ENCODE data around the gene NPPB.
"Not testable (repeated sequence)": the region's sequence is repeated elsewhere in the genome, so short reads cannot be mapped to it uniquely, and the experiment has no call there.

The NPPB gene

DNA sequence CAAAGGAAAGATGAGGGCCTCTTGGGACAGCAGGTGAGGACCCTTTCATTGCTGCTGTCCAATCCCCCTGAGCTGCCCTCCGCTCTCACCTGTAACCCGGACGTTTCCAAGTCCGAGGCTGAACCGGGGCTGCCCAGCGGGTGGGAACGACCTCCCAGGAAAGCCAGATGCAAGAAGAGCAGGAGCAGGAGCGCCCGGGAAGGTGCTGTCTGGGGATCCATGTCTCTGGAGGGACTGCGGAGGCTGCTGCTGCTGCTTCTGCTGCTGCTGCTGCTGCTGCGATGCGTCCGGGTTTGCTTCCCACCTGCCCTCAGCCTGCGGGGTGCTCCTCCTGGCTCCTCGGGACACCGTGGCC is at the start of gene NPPB:
Gene NPPB, minus strand, starts transcription at position 333 of the 355 bp plus-strand sequence. Its CDS starts 112 bp downstream, at position 221.
- H3K4me3 ChIP-seq (ENCODE audit: low read depth, low read length): peak within 1 kb of the TSS; percentile 35

DNA sequence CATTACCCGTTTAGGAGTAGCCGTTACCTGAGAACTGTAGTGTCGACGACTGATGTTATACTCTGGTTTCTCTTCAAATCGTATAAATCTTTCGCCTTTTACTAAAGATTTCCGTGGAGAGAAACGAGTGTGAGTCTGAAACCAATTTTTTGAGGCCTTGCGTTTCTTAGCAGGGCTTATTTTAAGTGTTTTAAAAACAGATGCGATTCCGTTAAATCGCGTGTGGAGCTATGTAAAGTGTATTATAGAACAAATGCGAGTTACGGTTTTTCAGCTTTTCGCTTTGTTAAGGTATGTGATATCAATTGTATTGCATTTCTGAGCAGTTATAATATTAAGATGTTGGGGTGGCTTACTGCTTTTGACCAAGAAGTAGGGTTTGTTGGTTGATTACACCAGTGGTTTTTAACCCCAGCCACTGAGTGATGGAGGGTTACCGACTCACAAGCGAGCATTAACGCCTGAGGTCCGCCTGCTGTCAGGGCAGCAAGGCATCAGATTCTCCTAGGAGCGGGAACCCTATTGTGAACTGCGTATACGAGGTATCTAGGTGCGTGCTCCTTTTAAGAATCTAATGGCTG is 49.4 kb upstream of the NPPB start:
- H3K4me3 ChIP-seq (ENCODE audit: low read depth, low read length): peak overlapping the region; percentile 31

DNA sequence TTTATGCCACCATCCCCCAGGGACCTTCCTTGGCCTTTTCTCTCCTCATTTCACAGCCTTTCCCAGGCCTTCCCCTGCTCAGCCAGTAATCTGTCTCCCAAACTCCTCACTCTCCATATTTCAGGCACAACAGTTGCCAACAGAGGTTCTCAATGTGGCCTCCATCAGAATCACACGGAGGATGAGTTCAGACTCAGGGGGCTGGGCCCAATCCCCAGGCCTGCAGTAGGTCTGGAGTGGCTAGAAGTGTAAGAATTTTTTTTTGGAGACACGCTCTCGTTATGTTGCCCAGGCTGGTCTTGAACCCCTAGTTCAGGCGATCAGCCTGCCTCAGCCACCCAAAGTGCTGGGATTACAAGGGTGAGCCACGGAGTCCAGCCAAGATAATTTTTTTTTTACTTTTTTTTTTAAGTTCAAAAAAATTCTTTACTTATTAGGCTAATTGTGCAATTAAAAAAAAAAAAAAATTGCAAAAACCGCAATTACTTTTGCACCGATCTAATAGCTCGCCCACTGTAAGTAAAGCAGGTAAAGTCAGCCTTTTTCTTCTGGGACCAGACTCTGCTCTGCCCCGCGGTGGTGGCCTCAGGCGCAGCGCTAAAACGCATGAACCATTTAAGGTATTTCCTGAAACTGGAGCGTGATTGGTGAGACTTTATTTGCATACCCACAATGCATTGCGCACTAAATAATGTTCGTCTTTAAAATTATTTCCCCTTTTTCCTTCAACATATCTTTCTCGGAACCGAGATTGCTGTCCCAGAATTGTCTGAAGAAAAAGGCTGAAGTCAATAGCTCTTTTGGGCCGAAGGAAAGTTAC is 48.7 kb upstream of the NPPB start:
- H3K4me3 ChIP-seq (ENCODE audit: low read depth, low read length): no peak overlapping the region

DNA sequence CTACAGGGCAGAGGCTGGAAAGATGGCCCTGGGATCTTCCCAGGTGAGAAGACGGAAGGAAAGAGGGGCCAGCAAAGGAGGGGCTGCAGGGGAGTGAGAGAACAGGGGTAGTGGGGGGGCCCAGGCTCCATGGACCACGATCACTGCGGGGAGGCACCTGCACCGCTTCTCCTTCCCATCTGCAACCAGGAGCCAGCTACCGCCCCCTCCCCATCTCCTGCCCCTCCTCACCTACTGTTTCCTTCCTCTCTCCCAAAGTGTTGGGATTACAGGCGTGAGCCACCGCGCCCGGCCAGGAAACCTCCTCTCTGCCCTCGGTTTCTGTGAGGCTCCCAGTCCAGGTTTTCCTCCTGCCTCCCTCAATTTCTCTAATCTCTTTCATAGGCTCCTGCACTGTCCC is 48.1 kb upstream of the NPPB start:
- H3K4me3 ChIP-seq (ENCODE audit: low read depth, low read length): no peak overlapping the region

DNA sequence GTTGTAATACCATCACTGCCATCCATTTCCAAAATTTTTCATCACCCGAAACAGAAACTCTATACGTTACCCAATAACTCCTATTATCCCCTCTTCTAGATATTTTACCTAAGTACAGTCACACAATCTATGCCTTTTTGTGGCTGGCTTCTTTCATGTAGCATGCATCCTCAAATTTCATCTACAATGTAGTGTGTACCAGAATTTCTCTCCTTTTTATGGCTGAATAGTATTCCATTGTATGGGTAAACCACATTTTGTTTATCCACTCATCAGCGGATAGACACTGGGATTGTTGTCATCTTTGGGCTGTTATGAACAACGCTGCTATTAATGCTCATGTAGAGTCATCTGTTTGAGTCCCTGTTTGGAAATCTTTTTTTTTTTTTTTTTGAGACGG is 46.2 kb upstream of the NPPB start:
- no peak overlapping the region for H3K4me3 ChIP-seq (ENCODE audit: low read depth, low read length)

DNA sequence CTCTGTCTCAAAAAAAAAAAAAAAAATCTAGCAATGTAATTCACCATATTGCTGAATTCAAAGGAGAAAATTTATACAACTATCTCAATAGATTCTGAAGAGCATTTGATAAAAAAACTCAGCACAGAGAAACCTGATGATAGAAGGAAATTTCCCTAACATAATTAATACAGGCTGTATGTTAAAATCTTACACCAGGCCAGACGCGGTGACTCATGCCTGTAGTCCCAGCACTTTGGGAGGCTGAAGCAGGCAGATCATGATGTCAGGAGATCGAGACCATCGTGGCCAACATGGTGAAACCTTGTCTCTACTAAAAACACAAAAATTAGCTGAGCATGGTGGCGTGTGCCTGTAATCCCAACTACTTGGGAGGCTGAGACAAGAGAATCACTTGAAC is 45.4 kb upstream of the NPPB start:
- not testable (repeated sequence) for H3K4me3 ChIP-seq (ENCODE audit: low read depth, low read length)

DNA sequence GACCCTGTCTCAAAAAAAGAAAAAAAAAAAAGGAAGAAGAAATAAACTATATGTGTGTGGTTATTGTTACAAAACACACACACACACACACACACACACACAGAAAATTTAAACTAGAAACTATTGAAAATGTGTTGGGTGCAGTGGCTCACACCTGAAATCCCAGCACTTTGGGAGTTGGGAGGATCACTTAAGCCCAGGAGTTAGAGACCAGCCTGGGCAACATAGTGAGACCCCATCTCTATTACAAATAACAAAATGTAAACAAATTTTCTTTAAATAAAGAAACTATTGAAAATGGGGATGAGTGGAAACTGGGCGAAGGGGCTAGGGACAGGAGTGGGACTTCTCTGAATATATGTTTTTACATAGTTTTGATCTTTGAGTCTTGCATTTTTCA is 44.5 kb upstream of the NPPB start:
- no peak overlapping the region for H3K4me3 ChIP-seq (ENCODE audit: low read depth, low read length)

DNA sequence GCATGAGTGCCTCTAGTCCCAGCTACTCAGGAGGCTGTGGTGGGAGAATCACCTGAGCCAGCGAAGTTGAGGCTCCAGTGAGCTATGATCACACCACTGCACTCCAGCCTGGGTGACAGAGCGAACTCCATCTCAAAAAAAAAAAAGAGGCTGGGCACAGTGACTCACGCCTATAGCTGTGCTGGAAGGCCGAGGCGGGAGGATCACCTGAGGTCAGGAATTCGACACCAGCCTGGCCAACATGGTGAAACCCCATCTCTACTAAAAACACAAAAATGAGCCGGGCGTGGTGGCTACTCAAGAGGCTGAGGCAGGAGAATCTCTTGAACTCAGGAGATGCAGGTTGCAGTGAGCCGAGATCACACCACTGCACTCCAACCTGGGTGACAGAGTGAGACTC is 42.7 kb upstream of the NPPB start:
- H3K4me3 ChIP-seq (ENCODE audit: low read depth, low read length): not testable (repeated sequence)

DNA sequence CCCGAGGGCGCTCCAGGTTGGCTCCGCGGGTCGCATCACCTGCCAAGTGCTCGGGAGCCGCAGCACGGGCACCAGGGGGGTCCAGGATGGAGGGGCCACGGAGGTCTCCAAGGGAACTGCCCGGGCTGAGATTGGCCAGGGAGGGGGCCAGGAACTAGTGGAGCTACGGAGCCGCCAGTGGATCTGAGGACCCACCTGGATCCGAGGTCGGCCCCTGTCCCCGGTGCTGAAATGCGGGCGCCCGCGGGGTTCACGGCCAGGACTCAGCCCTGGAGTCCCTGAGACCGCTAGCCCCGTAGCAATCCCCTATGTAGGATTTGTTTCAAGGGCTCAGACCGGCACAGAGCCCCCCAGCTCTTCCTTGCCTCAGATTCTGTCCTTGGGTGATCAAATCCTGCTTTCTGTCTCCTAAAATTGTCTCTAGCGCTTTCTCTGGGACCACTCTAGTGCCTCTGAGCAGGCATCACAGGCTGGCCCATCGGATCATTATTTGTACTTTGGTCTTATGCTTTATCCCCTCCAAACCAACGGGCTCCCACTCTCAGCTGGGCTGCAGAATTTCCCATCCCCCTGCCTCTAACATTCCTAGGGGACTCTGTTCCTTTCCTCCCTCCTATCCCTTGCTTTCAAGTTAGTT is 40.2 kb upstream of the NPPB start:
- no peak overlapping the region for H3K4me3 ChIP-seq (ENCODE audit: low read depth, low read length)

DNA sequence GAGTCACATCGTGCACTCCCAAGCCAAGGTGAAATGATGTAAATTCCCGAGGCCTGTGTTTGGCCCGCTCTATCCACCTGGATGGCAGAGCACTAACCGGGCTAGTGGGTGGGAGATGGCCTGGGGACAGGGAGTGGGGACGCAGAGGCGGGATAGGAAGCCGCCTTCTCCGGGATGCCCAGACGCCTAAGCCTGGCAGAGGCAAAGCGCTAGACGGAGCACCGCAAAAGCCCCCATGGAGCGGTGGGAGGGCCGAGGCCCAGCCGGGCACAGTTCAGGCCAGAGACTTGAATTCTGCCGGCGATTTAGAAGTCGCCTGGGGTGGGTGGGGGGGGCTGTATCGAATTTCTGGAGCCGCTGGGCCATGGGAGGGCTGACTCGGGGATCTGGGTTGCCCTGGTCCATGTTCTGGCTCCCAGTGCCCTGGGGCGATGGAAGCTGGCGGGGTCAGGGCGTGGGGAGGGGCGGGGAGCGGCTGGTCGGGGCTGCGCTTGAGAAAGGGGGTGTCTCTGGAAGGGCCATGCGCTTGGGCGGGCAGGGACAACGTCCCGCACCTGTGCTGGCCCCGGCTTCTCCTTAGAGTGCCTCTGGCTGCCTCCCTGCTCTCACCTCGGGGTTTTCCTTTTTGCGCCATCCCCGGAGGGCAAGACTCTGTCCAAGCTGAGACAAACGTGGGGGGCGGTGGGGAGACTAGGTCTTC is 39.5 kb upstream of the NPPB start:
- H3K4me3 ChIP-seq (ENCODE audit: low read depth, low read length): no peak overlapping the region

DNA sequence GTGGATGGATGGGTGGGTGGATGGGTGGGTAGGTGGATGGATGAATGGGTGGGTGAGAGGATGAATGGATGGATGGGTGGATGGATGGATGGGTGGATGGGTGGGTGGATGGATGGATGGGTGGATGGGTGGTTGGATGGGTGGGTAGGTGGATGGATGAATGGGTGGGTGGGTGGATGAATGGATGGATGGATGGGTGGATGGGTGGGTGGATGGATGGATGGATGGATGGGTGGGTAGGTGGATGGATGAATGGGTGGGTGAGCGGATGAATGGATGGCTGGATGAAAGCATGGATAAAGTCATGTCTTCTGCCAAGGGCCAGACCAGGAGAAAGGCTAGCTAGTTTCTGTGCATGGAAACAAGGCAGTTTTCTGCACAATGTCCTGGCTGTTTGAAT is 35.8 kb upstream of the NPPB start:
- H3K4me3 ChIP-seq (ENCODE audit: low read depth, low read length): not testable (repeated sequence)

DNA sequence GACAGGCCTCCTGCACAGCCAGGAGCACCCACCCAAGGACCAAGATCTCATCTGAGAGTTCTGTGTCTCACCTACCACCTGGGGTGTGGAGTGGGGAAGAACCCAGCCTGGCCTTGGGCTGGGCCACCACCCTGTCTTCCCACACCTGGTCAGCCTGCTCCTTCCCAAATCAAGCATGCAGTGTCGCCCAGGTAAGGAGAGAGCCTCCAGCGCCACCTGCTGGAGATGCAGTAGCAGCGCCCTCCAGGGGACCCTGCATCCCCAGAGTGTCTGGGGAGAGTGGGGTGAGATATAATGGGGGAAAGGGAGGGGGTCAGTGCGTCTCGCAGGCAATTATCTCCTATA is 35.1 kb upstream of the NPPB start:
- H3K4me3 ChIP-seq (ENCODE audit: low read depth, low read length): no peak overlapping the region

DNA sequence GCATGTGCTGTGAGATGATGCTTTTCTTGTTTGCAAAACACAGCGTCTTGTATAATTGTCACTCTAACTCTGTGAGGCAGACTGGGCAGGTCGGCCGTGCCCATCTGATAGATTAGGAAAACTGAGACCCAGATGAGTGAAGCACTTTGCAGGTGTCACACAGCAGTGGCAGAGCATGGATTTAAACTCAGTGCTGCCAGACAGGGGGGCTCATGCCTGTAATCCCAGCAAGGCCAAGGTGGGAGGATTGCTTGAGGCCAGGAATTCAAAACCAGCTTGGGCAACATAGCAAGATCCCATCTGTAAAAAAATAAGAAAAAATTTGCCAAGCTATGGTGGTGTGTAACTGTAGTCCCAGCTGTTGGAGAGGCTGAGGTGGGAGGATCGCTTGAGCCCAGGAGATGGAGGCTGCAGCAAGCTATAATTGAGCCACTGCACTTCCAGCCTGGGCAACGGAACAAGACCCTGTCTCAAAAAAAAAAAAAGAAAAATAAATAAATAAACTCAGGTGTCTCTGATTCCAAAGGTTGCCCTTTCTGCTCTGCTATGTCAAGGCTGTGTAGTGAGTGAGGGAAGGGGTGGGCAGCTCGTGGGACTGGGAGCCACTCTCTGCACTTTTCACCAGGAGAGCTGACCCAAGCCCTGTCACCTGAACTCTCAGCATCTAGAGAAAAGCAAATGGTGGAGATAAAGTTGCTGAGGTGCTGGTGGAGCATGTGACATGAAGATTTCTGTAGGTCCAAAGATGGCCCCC is 32.9 kb upstream of the NPPB start:
- H3K4me3 ChIP-seq (ENCODE audit: low read depth, low read length): no peak overlapping the region

DNA sequence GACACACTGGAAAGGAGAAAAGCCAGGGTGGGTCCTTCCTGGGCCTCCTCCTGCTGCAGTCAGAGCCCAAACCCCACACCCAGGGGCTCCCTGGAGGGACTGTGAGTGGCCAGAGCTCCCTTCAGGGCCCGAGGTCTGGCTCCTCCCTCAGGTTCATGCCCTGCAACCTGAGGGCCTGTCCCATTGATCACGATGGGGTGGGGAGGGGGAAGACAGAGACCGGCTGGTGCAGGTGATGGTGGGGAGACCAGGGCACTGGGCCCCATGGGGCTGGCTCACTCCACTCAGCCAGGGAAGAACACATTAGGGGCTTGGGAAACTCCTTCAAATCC is 30.1 kb upstream of the NPPB start:
- no peak overlapping the region for H3K4me3 ChIP-seq (ENCODE audit: low read depth, low read length)

DNA sequence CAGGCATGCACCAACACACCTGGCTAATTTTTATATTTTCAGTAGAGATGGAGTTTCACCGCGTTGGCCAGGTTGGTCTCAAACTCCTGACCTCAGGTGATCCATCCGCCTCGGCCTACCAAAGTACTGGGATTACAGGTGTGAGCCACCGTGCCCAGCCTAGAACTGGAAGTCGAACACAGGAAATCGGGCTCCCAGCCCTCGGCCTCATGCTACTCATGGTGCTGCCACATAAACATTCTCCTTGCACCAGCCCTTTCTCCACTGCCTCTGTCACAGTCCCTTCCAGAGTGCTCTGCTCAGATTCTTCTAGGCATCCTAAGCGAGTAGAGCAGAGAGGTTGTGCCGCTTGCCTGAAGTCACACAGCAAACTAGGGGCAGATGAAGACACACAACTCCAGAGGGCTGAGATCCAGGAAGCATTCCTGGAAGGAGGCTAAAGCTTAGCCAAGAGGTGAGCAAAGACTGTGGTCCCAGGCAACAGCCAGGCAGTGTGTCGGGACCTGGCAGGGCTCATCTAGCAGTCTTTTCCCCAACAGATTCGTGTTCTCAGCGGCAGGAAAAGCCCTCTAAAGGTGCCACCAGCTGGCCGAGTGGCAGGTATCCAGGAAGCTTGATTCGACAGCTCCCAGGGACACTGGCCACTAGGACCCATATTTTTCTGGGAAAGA is 29.6 kb upstream of the NPPB start:
- no peak overlapping the region for H3K4me3 ChIP-seq (ENCODE audit: low read depth, low read length)

DNA sequence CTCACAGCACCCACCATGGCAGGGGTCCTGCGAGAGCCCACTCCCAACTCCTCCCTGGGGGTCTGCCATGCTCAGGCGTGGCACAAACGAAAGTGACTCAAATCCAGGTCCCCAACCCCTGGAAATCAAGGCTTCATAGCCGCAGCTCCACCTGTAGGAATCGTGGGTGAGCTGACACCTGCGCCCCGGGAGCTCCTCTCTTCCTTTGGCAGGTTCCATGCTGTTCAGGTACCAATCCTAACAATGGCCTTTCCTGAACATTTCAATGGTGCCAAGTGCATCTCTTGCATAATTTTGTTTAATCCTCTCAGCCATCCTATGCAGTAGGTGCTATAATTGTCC is 28.9 kb upstream of the NPPB start:
- H3K4me3 ChIP-seq (ENCODE audit: low read depth, low read length): no peak overlapping the region

DNA sequence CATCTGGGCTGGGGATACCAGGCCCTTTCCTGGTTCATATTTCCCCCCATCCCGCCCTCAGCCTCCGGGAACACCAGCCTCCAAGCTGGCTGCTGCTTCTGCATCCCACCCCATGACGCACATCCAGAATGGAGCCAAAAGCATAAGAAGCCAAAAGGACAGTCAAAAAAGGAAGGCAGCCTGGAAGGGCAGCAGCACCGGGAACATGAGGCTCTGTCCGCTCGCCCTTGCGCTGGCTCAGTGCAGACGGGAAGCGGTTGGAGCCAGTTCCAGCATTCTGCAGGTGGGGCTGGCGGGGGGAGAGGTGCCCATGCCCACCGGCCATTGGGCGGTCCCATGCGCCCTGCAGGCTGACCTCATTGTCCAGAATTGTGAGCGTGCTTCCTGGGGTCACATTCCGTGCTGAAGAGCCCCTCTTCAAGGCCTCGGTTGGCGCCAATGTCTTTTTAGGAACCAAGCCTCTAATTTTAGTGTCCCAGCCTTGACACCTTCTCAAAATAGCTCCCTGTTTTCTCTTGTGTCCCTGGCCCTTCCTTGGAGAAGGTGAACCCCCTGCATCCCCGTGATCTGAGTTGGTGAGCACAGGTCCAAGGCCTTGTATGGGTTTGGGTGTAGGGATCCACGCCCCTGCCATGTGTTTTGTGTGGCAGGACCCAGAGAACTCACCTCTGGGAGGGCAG is 28.4 kb upstream of the NPPB start:
- H3K4me3 ChIP-seq (ENCODE audit: low read depth, low read length): no peak overlapping the region

DNA sequence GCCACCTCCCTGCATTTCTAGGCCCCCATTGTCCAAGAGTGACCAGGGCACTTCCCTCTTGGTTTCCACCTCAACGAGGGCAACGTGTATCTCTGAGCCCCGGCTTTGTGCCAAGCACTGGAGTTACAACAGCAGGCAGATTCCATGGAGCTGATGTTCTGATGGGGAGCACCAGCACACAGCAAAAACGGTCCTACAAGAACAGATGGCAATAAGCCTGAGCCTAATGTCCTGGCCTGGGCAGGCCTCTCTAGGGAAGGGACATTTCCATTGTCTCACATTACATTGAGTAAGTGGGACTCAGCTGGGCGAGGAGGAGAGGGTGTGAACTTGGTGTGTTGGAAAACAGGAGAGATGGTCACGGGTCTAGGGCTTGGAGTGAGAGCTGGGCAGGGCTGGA is 27.2 kb upstream of the NPPB start:
- H3K4me3 ChIP-seq (ENCODE audit: low read depth, low read length): no peak overlapping the region

DNA sequence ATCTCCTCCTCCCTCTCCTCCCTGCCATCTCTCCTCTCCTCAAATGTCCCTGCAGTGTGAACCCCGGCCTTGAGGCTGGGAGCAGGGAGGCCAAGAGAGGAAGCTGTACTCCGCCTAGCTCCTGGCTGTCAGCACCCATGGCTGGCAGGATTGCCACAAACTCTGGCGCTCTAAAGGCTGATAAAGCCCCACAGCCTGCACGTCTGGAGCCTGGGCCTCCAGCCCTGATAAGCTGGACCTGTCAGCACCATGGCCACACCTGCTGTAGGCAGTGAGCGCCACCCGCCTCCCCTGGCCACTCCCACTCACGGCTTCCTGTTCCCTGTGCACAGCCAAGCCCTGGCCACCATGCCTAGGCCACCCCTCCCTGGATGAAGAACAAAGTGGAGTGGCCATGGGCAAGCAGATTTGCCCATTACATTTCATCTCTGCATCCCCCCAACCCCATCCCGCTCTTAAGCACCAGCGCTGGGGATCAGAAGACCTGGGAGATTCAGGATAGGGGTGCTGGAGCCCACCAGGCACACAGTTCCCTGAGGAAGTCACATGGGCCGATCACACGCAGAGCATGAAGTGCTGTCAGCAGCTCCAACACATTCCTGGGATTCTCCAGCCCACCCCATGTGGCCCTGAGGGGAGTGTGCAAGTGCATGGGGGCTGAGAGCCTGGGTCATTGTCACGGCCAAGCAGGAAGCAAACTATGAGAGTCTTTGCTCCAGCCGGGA is 24.2 kb upstream of the NPPB start:
- no peak overlapping the region for H3K4me3 ChIP-seq (ENCODE audit: low read depth, low read length)
